K562 (cell line): Measurements from ENCODE around the gene ITGAX. TPM values are rescaled to one million over a fixed set of nuclear protein-coding genes. Genes with fewer than 3 reads are reported as not detected.
A peak's percentile ranks its signal among the peaks of the same experiment; 100 is the strongest.

Source experiments
- ATAC-seq: fragments of 200-7000 bp; cut with Tn5 transposase; 3 replicates; pipeline ENCODE4 v1.9.1; 2020; ENCODE audit warnings: moderate library complexity
- BruUV-seq: library from RNA; stranded (reverse); fragments of 400-500 nt; replicated peaks from 2 replicates; lab custom pipeline; 2021; lab: Mats Ljungman, UMichigan
- CTCF ChIA-PET: fragments of 300-600 bp; formaldehyde crosslinking; extraction: SDS; loops from one replicate; lab custom pipeline; 2021; ENCODE audit warnings: low intra/inter-chr PET ratio; lab: Yijun Ruan, JAX
- POLR2A ChIA-PET: fragments of 300-600, 350-650 bp; sonication (Branson Sonifier 250); formaldehyde crosslinking; extraction: SDS; loops from one replicate; lab custom pipeline; 2021; ENCODE audit warnings: antibody characterized with exemption, inconsistent platforms; lab: Yijun Ruan, JAX
- DNase-seq, 4 experiments: peaks; one replicate each; pipeline versions ENCODE4 v3.0.0 to v3.0.0-alpha.2; 2011 to 2018; ENCODE audit warnings: low spot score in 3 of 4, mixed read lengths in 3 of 4; ENCODE audit errors: extremely low read depth in 1 of 4
- FAIRE-seq: peaks from 2 replicates; lab custom pipeline; 2011; peaks lifted over from hg19 to GRCh38; lab: Jason Lieb, UNC
- H2AFZ ChIP-seq: 2 replicates; pipeline ENCODE4 v1.6.0; 2011; ENCODE audit warnings: low read depth, low read length, control low read depth, inconsistent platforms
- H3K27ac ChIP-seq: fragments of 200-600 bp; 3 replicates; pipeline ENCODE4 v1.8.0; 2011; ENCODE audit warnings: low read depth, mild to moderate bottlenecking, control low read depth, inconsistent platforms, low read length, moderate library complexity, mixed read lengths; ENCODE audit errors: extremely low read depth
- H3K27me3 ChIP-seq, 2 experiments: fragments of 300-600 bp in 1 of 2; 2 replicates in 1 of 2; 3 replicates in 1 of 2; pipeline versions ENCODE4 v1.6.0 to v1.8.0; 2011; ENCODE audit warnings: inconsistent platforms in 2 of 2, low read length in 2 of 2, mild to moderate bottlenecking in 1 of 2, mixed read lengths in 1 of 2, moderate library complexity in 1 of 2; ENCODE audit not compliant: control insufficient read depth in 2 of 2, insufficient read depth in 2 of 2
- H3K36me3 ChIP-seq: fragments of 300-600 bp; 3 replicates; pipeline ENCODE4 v1.8.0; 2011; ENCODE audit warnings: mild to moderate bottlenecking, low read length, inconsistent platforms; ENCODE audit not compliant: control insufficient read depth, insufficient read depth
- H3K4me1 ChIP-seq, 2 experiments: fragments of 200-600 bp in 1 of 2; replicated peaks in 1 of 2; 2 replicates in 1 of 2; 3 replicates in 1 of 2; pipeline versions ENCODE4 v1.5.1 to v1.8.0; 2011; ENCODE audit warnings: inconsistent platforms in 2 of 2, low read length in 2 of 2, mild to moderate bottlenecking in 1 of 2, mixed read lengths in 1 of 2, moderate library complexity in 1 of 2; ENCODE audit not compliant: control insufficient read depth in 2 of 2, insufficient read depth in 2 of 2
- H3K4me2 ChIP-seq: 2 replicates; pipeline ENCODE4 v1.6.1; 2011; ENCODE audit warnings: low read length, control low read depth, inconsistent platforms, mixed read lengths; ENCODE audit not compliant: insufficient read depth
- H3K4me3 ChIP-seq: fragments of 200-600 bp; sonication (generic), shearing (Covaris generic); 2 replicates; pipeline ENCODE4 v1.5.1; 2016; ENCODE audit warnings: control low read depth, inconsistent platforms
- H3K79me2 ChIP-seq: fragments of 200-600 bp; 3 replicates; pipeline ENCODE4 v1.8.0; 2011; ENCODE audit warnings: low read length, inconsistent platforms; ENCODE audit not compliant: control insufficient read depth, insufficient read depth
- H3K9ac ChIP-seq, 2 experiments: 2 replicates each; pipeline versions ENCODE4 v1.6.0 to v1.6.1; 2011; ENCODE audit warnings: low read depth in 2 of 2, low read length in 2 of 2, control low read depth in 1 of 2, inconsistent platforms in 1 of 2, mild to moderate bottlenecking in 1 of 2, mixed read lengths in 1 of 2; ENCODE audit not compliant: insufficient read depth in 1 of 2
- H3K9me1 ChIP-seq: one replicate; pipeline ENCODE4 v1.6.0; 2011; ENCODE audit warnings: inconsistent platforms, mild to moderate bottlenecking, low read length, moderate library complexity; ENCODE audit not compliant: control insufficient read depth, insufficient read depth
- H3K9me3 ChIP-seq: replicated peaks from 2 replicates; pipeline ENCODE4 v1.5.1; 2011; ENCODE audit warnings: low read depth, low read length, inconsistent platforms; ENCODE audit not compliant: control insufficient read depth, insufficient read depth
- H4K20me1 ChIP-seq: replicated peaks from 2 replicates; pipeline ENCODE4 v1.6.1; 2011; ENCODE audit warnings: low read length, inconsistent platforms, mixed read lengths; ENCODE audit not compliant: control insufficient read depth, insufficient read depth
- ASH1L ChIP-seq: fragments of 450-650 bp; IDR thresholded peaks from 2 replicates; pipeline ENCODE4 v1.6.1; 2018; ENCODE audit warnings: borderline replicate concordance, mild to moderate bottlenecking, low read depth; ENCODE audit not compliant: partially characterized antibody
- BMI1 ChIP-seq: fragments of 150-350 bp; IDR thresholded peaks from 2 replicates; pipeline ENCODE4 v1.6.1; 2014; ENCODE audit warnings: low read length
- CTBP1 ChIP-seq: fragments of 450-650 bp; IDR thresholded peaks from 2 replicates; pipeline ENCODE4 v1.6.1; 2016; ENCODE audit warnings: borderline replicate concordance
- DPF2 ChIP-seq: fragments of 450-650 bp; IDR thresholded peaks from 2 replicates; pipeline ENCODE4 v1.6.1; 2016
- ZNF263 ChIP-seq: sonication (generic); formaldehyde crosslinking; IDR thresholded peaks from 2 replicates; pipeline ENCODE4 v1.8.0; 2022; ENCODE audit warnings: mild to moderate bottlenecking, missing genetic modification reagents, borderline replicate concordance
- ZNF77 ChIP-seq: fragments of 250-450 bp; sonication (Bioruptor Pico); IDR thresholded peaks from 2 replicates; pipeline ENCODE4 v1.5.0; 2020
- WGBS: fragments of 100-300 bp; shearing (Covaris generic); methylation state at CpG from one replicate; pipeline ENCODE4 v1.1.6; 2016; ENCODE audit warnings: low coverage, mixed read lengths; ENCODE audit not compliant: insufficient coverage; ENCODE audit errors: missing lambda C conversion rate; 5-methylcytosine and 5-hydroxymethylcytosine counted together
- in situ Hi-C: fragments of 300-500 bp; cut with MboI; formaldehyde crosslinking; loops from 4 replicates; pipeline ENCODE4 v1.15.0; 2018; ENCODE audit warnings: inconsistent platforms, mixed read lengths
- intact Hi-C: fragments of 100-400 bp; cut with micrococcal nuclease; formaldehyde crosslinking; loops from 2 replicates; pipeline ENCODE4 v1.14.2; 2022
- polyA plus RNA-seq, 8 experiments: library from polyadenylated mRNA; depleted of rRNA in 4 of 8; stranded (reverse) in 5 of 8; unstranded in 3 of 8; fragments of >200 nt; fragmentation: Nextera tagmentation in 2 of 8; fragmentation: Illumina TruSeq in 1 of 8; extraction: Ambion mirVana in 2 of 8; extraction: Trizol in 1 of 8; gene quantifications; 2 replicates each; pipeline versions ENCODE4 v1.2.1 to v1.2.3, GENCODE V29; 2011 to 2014; ENCODE audit warnings: inconsistent platforms in 1 of 8, missing spikeins in 1 of 8
- total RNA-seq, 7 experiments: library from RNA; depleted of rRNA in 6 of 7; stranded (reverse); fragments of >200 nt in 6 of 7; fragmentation: Illumina TruSeq in 2 of 7; extraction: Trizol in 2 of 7; gene quantifications; 2 replicates each; pipeline versions ENCODE4 v1.2.1 to v1.2.3, GENCODE V29; 2011 to 2021; ENCODE audit warnings: low replicate concordance in 1 of 7
- TF ChIP-seq, protein P1 (sequence below): sonication (generic); formaldehyde crosslinking; IDR thresholded peaks from 2 replicates; pipeline ENCODE4 v1.8.0; 2022; ENCODE audit warnings: mild to moderate bottlenecking, missing genetic modification reagents
- TF ChIP-seq, protein P2 (sequence below), 3 experiments: fragments of 200-800 bp in 1 of 3; sonication (Bioruptor generic) in 1 of 3; sonication (generic) in 1 of 3; formaldehyde crosslinking in 1 of 3; IDR thresholded peaks; 2 replicates each; pipeline versions ENCODE4 v1.6.1 to v1.8.0; 2016 to 2022; ENCODE audit warnings: mild to moderate bottlenecking in 2 of 3, missing compliant biosample characterization in 2 of 3, missing genetic modification characterization in 2 of 3, missing genetic modification reagents in 1 of 3

ITGAX gene
- total and polyA plus RNA-seq, 9 of the 15 experiments (the other 6 are each of a cell fraction or from before 2014, with no cell fraction given) = 0.03 to 0.58 (median 0.14) TPM

DNA sequence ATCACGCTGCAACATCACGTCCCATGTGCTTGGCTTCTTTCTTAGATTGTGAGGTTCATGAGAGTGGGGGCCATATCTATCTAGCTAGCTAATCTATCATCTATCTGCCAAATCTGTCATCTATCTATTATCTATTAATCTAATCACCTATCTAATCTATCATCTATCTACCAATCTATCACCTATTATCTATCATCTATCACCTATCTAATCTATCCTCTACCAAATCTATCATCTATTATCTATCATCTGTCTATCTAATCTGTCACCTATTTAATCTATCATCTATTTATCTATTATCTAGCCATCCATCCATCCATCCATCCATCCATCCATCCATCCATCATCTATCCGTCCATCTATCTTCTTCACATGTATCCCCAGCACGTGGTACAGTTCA, 59.0 kb downstream of the ITGAX start (continued):
- TF ChIP-seq, protein P1, sequence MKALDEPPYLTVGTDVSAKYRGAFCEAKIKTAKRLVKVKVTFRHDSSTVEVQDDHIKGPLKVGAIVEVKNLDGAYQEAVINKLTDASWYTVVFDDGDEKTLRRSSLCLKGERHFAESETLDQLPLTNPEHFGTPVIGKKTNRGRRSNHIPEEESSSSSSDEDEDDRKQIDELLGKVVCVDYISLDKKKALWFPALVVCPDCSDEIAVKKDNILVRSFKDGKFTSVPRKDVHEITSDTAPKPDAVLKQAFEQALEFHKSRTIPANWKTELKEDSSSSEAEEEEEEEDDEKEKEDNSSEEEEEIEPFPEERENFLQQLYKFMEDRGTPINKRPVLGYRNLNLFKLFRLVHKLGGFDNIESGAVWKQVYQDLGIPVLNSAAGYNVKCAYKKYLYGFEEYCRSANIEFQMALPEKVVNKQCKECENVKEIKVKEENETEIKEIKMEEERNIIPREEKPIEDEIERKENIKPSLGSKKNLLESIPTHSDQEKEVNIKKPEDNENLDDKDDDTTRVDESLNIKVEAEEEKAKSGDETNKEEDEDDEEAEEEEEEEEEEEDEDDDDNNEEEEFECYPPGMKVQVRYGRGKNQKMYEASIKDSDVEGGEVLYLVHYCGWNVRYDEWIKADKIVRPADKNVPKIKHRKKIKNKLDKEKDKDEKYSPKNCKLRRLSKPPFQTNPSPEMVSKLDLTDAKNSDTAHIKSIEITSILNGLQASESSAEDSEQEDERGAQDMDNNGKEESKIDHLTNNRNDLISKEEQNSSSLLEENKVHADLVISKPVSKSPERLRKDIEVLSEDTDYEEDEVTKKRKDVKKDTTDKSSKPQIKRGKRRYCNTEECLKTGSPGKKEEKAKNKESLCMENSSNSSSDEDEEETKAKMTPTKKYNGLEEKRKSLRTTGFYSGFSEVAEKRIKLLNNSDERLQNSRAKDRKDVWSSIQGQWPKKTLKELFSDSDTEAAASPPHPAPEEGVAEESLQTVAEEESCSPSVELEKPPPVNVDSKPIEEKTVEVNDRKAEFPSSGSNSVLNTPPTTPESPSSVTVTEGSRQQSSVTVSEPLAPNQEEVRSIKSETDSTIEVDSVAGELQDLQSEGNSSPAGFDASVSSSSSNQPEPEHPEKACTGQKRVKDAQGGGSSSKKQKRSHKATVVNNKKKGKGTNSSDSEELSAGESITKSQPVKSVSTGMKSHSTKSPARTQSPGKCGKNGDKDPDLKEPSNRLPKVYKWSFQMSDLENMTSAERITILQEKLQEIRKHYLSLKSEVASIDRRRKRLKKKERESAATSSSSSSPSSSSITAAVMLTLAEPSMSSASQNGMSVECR (CRISPR knock-in tag) = no peak
- TF ChIP-seq CTBP1 (0 out of 2 replicates have a peak, but pooled peaks have one; percentile 18), DPF2 (no peak), BMI1 (no peak), ASH1L (no peak)

DNA sequence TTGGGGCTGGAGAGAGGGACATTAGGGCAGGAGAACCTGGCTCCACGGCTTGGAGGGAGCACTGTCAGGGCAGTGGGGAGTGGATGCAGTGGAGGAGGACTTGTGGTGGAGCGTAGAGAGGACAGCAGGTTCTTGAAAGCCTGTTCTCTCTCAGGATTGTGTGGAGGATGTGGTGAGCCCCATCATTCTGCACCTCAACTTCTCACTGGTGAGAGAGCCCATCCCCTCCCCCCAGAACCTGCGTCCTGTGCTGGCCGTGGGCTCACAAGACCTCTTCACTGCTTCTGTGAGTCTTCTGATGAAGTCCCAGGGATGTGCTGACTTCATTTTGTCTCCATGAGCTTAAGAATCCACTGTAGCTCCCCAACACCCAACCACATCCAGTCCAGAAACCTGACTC, 59.7 kb downstream of the ITGAX start:
- FAIRE-seq (no peak), DNase-seq (no peak), ATAC-seq (no peak)
- Histone ChIP-seq H3K9ac (no peak overlapping the region), H3K27me3 (peaks cover 13 to 59% of the 10 kb centered on the region in 2 experiments; a peak in 4 of 5 replicates), H3K4me3 (no peak overlapping the region), H3K36me3 (no peaks in the 10 kb centered on the region), H3K4me1 (peaks cover 0 to 9% of the 10 kb centered on the region in 2 experiments; a peak in 2 of 5 replicates), H3K79me2 (no peaks in the 10 kb centered on the region), H3K27ac (no peak overlapping the region), H3K9me1 (no peaks in the 10 kb centered on the region), H3K9me3 (no peaks in the 10 kb centered on the region), H3K4me2 (no peak overlapping the region), H2AFZ (no peak overlapping the region), H4K20me1 (no peaks in the 10 kb centered on the region)
- in situ Hi-C loops (no loop called here), intact Hi-C loops (no loop called here)
- BruUV-seq = no TSS peak
- TF ChIP-seq ZNF263 (CRISPR knock-in tag) (peak; percentile 58; the same call in 1 of the 2 replicates), ZNF77 (CRISPR knock-in tag) (no peak)
- TF ChIP-seq, protein P2, sequence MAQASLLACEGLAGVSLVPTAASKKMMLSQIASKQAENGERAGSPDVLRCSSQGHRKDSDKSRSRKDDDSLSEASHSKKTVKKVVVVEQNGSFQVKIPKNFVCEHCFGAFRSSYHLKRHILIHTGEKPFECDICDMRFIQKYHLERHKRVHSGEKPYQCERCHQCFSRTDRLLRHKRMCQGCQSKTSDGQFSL (CRISPR knock-in tag; IDR thresholded peaks at IDR 0.05) = no peak
- TF ChIP-seq, protein P2 (tag; IDR thresholded peaks at IDR 0.05) = no peak
- ChIA-PET CTCF (no interaction called here), POLR2A (no interaction called here)
- WGBS = 0% methylated on average over 4 of the region's 4 CpGs
